Vagina (tissue), 2 donors: ENCODE results near the gene DIS3L.

Experiments
- CTCF ChIP-seq, 3 experiments: fragments of 450-650 bp in 2 of 3; fragments of 200-600 bp in 1 of 3; sonication (generic) in 1 of 3; IDR thresholded peaks; one replicate each; pipeline ENCODE4 v1.5.1; 2017 to 2019; ENCODE audit warnings: antibody characterized with exemption in 3 of 3, mild to moderate bottlenecking in 2 of 3, moderate library complexity in 2 of 3
- POLR2A ChIP-seq, 2 donors: fragments of 450-650 bp; IDR thresholded peaks; one replicate each; pipeline ENCODE4 v1.6.1; 2017; ENCODE audit warnings: antibody characterized with exemption in 2 of 2, mild to moderate bottlenecking in 2 of 2, moderate library complexity in 2 of 2

- TF ChIP-seq POLR2A (IDR thresholded peaks at IDR 0.05) (no peak), CTCF (IDR thresholded peaks at IDR 0.05) (no peak)
These were observed 2.9 kb upstream of the DIS3L start for GRCh38 chr15:66290518-66290917.
